ENCODE results near the gene DCP1A.
"Not testable (repeated sequence)": the region's sequence is repeated elsewhere in the genome, so short reads cannot be mapped to it uniquely, and the experiment has no call there.

DCP1A gene

GRCh38 chr3:53261712-53262111, 85.6 kb downstream of the DCP1A start:
- FAIRE-seq: no peak

GRCh38 chr3:53260286-53260785, 87.0 kb downstream of the DCP1A start:
- FAIRE-seq: no peak

- no peak for FAIRE-seq
Observed at GRCh38 chr3:53259427-53260259, 87.7 kb downstream of the DCP1A start.

GRCh38 chr3:53258600-53259426, 88.5 kb downstream of the DCP1A start:
- no peak for FAIRE-seq

DNA sequence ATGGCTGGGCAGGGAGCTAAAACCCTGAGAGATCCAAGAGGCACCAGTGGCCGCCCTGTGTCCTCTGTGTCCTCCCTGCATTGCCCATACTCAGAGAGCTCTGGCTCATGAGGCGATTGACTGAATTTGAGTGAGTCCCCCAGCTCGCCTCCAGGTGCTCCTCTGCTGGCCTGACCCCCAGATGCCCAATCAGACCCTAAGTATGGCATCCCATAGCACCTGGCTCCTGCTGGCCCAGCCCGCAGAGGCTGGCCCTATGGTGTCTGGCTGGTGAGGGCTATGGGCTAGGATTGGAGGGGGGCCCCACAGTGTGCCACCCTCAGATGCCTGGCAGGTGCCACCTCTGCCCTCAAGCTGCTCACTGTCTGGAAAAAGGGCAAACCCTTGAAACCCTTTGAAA, 89.9 kb downstream of the DCP1A start:
- no peak for FAIRE-seq

DNA sequence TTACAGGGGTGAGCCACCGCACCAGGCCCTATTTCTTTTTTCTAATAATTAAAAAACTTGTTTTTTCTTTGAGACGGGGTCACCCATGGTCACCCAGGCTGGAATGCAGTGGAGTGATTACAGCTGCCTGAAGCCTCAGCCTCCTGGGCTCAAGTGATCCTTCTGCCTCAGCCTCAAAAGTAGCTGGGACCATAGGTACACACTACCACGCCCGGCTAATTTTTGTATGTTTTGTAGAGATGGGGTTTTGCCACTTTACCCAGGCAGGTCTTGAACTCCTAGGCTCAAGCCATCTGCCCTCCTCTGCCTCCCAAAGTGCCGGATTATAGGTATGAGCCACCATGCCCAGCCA, 90.7 kb downstream of the DCP1A start:
- FAIRE-seq: no peak

DNA sequence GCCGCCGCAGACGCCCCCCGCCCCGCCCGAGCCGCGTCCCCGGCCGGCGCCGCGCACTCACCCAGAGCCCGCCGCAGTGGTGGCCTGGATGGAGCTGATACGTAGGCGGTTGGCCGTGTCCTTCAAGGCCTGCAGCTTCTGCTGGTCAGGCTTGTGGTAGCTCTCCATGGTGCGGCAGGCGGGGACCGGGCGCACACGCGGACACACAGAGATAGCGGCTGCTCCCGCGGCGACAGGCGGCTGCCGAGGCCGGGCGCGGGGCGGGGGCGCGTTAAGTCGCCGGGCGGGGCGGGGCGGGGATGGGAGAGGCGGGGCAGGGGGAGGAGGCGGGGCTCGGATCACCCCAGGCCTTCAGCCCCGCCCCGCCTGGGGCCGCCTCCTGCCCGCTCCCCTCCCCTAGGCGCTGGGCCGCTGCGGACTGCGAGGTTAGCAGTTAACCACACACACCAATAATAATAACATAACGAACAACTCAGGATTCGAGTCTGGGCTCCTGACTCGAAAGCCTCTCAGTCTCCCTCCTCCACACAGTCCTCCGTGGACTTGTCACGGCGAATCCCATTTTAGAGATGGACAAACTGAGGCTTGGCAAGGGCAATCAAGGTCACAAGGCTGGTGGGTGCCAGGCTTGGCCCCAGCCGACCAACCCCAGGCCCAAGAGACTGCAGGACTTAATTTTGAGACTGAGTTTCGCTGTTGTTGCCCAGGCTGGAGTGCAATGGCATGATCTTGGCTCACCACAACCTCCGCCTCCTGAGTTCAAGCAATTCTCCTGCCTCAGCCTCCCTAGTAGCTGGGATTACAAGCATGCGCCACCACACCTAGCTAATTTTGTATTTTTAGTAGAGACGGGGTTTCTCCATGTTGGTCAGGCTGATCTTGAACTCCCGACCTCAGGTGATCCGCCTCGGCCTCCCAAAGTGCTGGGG, 91.3 kb downstream of the DCP1A start, which contains the start of gene TKT:
Gene TKT (minus strand): TSS at position 248 of the 929 bp plus-strand sequence. CDS start 80 bp downstream, at position 168.
- no peak for FAIRE-seq

- no peak for FAIRE-seq
Observed at GRCh38 chr3:53255423-53255774, 91.9 kb downstream of the DCP1A start.

DNA sequence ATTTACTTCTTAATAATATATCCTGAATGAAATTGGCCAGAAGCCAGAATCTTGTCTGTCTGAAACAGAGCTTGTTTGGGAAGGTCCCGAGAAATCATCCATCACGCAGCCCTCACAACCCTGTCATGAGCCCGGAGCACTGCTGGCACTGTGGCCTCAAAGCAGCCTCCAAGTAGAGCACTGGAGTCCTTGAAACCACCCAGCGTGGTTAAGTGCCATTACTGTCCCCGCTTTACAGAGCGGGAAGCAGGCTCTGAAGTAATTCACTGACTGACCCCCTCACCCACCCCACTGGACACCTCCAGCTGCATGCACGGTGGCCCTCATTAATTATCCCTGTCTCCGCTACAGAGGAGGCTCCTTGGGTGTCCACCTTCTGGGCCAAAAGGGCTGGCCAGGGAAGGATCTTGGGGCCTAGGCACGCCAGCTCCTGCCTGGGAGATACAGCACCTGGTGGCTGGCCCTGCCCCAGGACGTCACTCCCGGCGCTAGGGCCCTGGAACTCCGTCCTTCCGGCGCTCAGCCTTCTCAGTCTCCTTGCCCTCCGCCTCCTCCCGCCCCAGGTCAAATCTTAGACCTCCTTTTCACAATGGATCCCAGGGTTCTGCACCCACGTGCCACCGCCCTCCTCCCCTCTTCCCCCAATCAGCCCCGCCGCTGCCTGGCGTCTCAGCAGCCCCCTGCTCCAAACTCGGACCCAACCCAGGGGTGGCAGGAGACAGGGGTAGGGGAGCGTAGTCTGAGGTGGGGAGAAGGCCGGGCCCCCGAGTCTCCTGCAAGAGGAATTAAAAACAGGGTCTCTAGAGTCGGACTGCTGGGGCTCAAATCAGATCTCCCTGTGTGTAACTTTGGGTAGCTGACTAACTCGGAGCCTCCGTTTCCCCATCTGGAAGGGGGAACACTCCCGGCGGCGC, 92.6 kb downstream of the DCP1A start:
- no peak for FAIRE-seq

DNA sequence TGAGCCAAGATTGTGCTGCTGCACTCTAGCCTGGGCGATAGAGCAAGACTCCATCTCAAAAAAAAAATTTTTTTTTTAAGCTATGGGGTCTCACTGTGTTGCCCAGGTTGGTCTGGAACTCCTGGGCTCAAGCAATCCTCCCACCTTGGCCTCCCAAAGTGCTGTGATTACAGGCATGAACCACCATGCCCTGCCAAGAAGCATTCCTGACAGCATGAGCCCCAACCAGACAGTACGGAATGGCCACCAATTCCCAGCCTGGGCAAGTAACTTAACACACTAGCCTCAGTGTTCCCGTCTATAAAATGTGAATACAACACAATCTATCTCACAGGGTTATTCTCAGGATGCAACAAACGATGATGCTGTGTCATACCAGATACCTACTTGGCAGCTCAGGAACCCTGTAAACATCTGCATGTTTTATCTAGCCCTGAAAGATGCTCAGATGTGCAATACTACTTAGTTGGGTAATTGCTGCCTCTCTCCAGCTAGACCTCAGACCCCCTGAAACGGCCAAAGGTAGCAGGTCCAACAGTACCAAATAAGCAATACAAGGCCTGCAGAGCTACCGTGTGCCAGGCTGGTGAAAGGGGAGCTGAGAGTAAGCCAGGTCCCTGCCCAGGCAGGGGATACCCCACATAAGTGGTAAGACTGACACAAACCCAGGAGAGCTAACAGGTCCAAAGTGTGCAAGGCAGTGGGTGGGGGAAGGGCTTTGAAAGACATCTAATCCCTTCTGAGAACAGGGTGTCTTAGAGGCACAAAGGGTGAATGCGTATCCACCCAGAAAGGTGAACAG, 93.4 kb downstream of the DCP1A start:
- no peak for FAIRE-seq

GRCh38 chr3:53252947-53253322, 94.4 kb downstream of the DCP1A start:
- not testable (repeated sequence) for FAIRE-seq

DNA sequence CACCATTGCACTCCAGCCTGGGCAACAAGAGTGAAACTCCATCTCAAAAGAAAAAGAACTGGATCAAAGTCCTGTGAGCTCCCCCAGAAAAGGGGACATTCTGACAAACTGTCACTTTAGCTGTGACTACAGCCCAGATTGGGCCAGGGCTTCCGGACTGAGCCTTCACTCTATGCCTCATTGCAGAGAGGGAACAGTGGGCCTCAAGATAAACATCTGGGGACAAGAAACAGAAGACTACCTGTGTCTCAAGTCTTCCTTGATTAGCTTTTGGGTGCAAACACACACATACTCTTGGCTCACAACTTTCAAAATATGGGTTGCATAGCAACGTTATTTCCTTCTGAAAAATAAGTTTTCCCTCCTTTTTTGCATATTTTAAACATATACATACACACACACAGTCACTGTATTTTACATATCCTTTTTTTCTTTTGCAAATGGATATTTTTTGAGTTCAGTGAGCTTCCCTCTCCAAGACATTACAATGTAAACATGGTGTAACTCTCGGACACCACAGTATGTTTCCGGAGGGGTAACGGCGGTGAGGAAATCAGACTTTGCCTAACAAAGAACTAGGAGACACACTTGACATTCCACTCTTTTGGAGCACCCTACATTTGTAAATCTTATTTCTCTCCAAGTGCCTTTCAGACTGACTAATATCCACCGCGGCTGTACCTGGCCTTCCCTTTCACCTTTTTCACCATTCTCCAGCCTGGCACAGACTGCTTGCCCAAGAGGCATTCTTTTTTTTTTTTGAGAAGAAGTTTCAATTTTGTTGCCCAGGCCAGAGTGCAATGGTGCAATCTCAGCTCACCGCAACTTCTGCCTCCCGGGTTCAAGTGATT, 95.0 kb downstream of the DCP1A start:
- no peak for FAIRE-seq

GRCh38 chr3:53250881-53251605, 96.3 kb downstream of the DCP1A start:
- no peak for FAIRE-seq

DNA sequence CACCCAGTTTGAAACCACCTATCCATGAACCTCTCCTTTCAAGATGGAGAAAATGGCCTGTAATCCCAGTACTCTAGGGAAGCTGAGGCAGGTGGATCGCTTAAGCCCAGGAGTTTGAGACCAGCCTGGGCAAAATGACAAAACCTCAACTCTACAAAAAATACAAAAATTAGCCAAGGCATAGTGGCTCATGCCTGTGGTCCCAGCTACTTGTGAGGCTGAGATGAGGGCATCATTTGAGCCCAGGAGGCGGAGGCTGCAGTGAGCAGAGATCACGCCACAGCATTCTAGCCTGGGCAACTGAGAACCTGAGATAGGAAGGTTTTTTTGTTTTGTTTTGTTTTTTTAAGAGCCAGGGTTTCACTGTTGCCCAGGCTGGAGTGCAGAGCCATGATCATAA, 96.9 kb downstream of the DCP1A start:
- no peak for FAIRE-seq

DNA sequence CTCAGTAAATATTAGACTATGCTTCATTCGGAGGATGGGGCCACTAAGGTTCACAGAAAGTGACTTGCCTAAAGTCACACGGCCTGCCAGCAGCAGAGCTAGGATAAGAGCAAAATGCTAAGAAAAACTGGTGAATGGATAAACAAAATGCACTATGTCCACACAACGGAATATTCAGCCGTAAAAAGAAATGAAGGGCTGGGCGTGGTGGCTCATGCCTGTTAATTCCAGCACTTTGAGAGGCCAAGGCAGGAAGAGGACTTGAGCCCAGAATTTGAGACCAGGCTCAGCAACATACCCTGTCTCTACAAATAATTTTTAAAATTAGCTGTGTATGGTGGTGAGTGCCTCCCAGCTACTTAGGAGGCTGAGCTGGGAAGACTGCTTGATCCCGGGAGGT, 99.2 kb downstream of the DCP1A start:
- no peak for FAIRE-seq

DNA sequence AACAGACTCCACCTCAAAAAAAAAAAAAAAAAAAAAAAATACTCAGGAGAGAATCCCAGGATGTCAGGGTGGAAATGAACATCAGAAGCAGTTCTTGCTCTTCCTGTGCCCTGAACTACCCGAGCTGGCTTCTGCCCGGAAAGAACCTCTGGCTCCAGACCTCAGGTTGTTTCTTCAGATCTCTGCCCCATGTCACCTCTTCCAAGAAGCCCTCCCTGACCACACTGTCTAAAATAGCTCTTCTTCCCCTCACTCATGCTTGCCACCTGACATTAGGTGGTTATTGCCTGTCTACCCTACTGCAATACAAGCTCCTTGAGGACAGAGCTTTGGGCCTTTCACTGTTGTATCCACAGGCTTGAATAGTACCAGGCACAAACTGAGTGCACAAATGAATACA, 99.7 kb downstream of the DCP1A start:
- no peak for FAIRE-seq

GRCh38 chr3:53244271-53244670, 103.1 kb downstream of the DCP1A start:
- FAIRE-seq: no peak

- no peak for FAIRE-seq
Observed at GRCh38 chr3:53243785-53244184, 103.6 kb downstream of the DCP1A start.

- FAIRE-seq: no peak
Observed at GRCh38 chr3:53243165-53243564, 104.2 kb downstream of the DCP1A start.

Data from colon (tissue), 2 donors.